Vagina (tissue), 2 donors: ENCODE measurements around the gene LRRC7. TPM values are rescaled to one million over a fixed set of nuclear protein-coding genes. Genes with fewer than 3 reads are reported as not detected.

Experiments
- DNase-seq, 2 donors: peaks; one replicate each; pipeline ENCODE4 v3.0.0-alpha.2; 2017; ENCODE audit errors: extremely low spot score in 2 of 2
- H3K27ac ChIP-seq: fragments of 200-600 bp; sonication (generic); one replicate; pipeline ENCODE4 v1.5.1; 2019
- H3K27me3 ChIP-seq: fragments of 200-600 bp; sonication (generic); one replicate; pipeline ENCODE4 v1.5.1; 2019
- H3K36me3 ChIP-seq, 2 donors: fragments of 200-600 bp; sonication (generic); one replicate each; pipeline ENCODE4 v1.5.1; 2017 to 2019
- H3K4me1 ChIP-seq: fragments of 200-600 bp; sonication (generic); one replicate; pipeline ENCODE4 v1.5.1; 2019
- H3K4me3 ChIP-seq, 2 donors: fragments of 200-600 bp; sonication (generic); 1 replicate in 1 of 2; 2 replicates in 1 of 2; pipeline ENCODE4 v1.5.1; 2016 to 2019
- H3K9me3 ChIP-seq: fragments of 200-600 bp; sonication (generic); one replicate; pipeline ENCODE4 v1.5.1; 2019
- CTCF ChIP-seq, 3 experiments: fragments of 450-650 bp in 2 of 3; fragments of 200-600 bp in 1 of 3; sonication (generic) in 1 of 3; IDR thresholded peaks; one replicate each; pipeline ENCODE4 v1.5.1; 2017 to 2019; ENCODE audit warnings: antibody characterized with exemption in 3 of 3, mild to moderate bottlenecking in 2 of 3, moderate library complexity in 2 of 3
- POLR2A ChIP-seq, 2 donors: fragments of 450-650 bp; IDR thresholded peaks; one replicate each; pipeline ENCODE4 v1.6.1; 2017; ENCODE audit warnings: antibody characterized with exemption in 2 of 2, mild to moderate bottlenecking in 2 of 2, moderate library complexity in 2 of 2
- POLR2AphosphoS5 ChIP-seq, 2 donors: sonication (generic); formaldehyde crosslinking; IDR thresholded peaks; one replicate each; pipeline ENCODE4 v1.9.0; 2017; ENCODE audit warnings: antibody characterized with exemption in 2 of 2, mild to moderate bottlenecking in 2 of 2, low read depth in 1 of 2; ENCODE audit not compliant: insufficient read depth in 1 of 2
- intact Hi-C: fragments of 100-400 bp; cut with DNase I; formaldehyde crosslinking; loops from one replicate; pipeline ENCODE4 v1.15.1; 2023
- total RNA-seq: library from RNA; depleted of rRNA; stranded (reverse); fragments of >200 nt; gene quantifications from one replicate; pipeline ENCODE4 v1.2.3, GENCODE V29; 2016

LRRC7 gene
- total RNA-seq, 1 donor from 2014 or later, result not detected

- Histone ChIP-seq H3K27me3 (no peaks in the 10 kb centered on the region), H3K4me1 (no peaks in the 10 kb centered on the region), H3K27ac (no peak overlapping the region), H3K4me3 (no peak overlapping the region), H3K9me3 (no peaks in the 10 kb centered on the region), H3K36me3 (no peaks in the 10 kb centered on the region)
- TF ChIP-seq CTCF (IDR thresholded peaks at IDR 0.05) (no peak), POLR2A (IDR thresholded peaks at IDR 0.05) (no peak), POLR2AphosphoS5 (IDR thresholded peaks at IDR 0.05; ENCODE audit: insufficient read depth in 1 of 2, low read depth in 1 of 2) (no peak)
- no peak for DNase-seq
- intact Hi-C loops, result no loop called here
Measured at GRCh38 chr1:69700770-69701169, 133.0 kb downstream of the LRRC7 start.

- H3K4me3 ChIP-seq, result no peak overlapping the region
- H3K27me3 ChIP-seq, result no peaks in the 10 kb centered on the region
- H3K27ac ChIP-seq, result no peak overlapping the region
- no peaks in the 10 kb centered on the region for H3K9me3 ChIP-seq
- intact Hi-C loops, result no loop called here
- TF ChIP-seq POLR2AphosphoS5 (IDR thresholded peaks at IDR 0.05; ENCODE audit: insufficient read depth in 1 of 2, low read depth in 1 of 2), result no peak
- TF ChIP-seq POLR2A (IDR thresholded peaks at IDR 0.05), result no peak
- no peak for TF ChIP-seq CTCF (IDR thresholded peaks at IDR 0.05)
- DNase-seq, result no peak
- no peaks in the 10 kb centered on the region for H3K4me1 ChIP-seq
- no peaks in the 10 kb centered on the region for H3K36me3 ChIP-seq
Measured at GRCh38 chr1:69702085-69702484, 134.4 kb downstream of the LRRC7 start.

DNA sequence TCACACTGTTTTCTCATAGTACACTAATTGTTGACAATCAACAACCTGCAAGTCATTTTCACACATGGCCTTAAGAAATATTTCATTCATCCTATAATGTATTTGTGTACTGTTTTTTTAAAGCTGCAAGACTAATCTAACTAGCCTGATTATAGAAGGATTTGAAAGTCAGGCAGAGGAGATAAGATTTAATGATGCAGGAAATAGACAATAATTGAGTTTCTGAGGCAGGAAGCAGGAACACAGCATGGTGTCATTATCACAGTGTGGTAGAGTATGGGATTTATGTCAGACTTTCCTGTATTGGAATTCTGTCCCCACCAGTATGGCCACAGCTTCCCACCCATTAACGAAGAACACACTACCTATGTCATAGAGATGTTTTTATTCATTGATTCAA, 138.8 kb downstream of the LRRC7 start:
- Histone ChIP-seq H3K4me3 (no peak overlapping the region), H3K36me3 (no peaks in the 10 kb centered on the region), H3K9me3 (no peaks in the 10 kb centered on the region), H3K4me1 (no peaks in the 10 kb centered on the region), H3K27me3 (no peaks in the 10 kb centered on the region), H3K27ac (no peak overlapping the region)
- intact Hi-C loops, result no loop called here
- no peak for TF ChIP-seq POLR2A (IDR thresholded peaks at IDR 0.05)
- no peak for TF ChIP-seq CTCF (IDR thresholded peaks at IDR 0.05)
- TF ChIP-seq POLR2AphosphoS5 (IDR thresholded peaks at IDR 0.05; ENCODE audit: insufficient read depth in 1 of 2, low read depth in 1 of 2), result no peak
- DNase-seq, result no peak

GRCh38 chr1:69707103-69707502, 139.4 kb downstream of the LRRC7 start:
- Histone ChIP-seq H3K9me3 (no peaks in the 10 kb centered on the region), H3K36me3 (no peaks in the 10 kb centered on the region), H3K27ac (no peak overlapping the region), H3K4me3 (no peak overlapping the region), H3K4me1 (no peaks in the 10 kb centered on the region), H3K27me3 (no peaks in the 10 kb centered on the region)
- intact Hi-C loops, result no loop called here
- DNase-seq, result no peak
- TF ChIP-seq POLR2AphosphoS5 (IDR thresholded peaks at IDR 0.05; ENCODE audit: insufficient read depth in 1 of 2, low read depth in 1 of 2) (no peak), POLR2A (IDR thresholded peaks at IDR 0.05) (no peak), CTCF (IDR thresholded peaks at IDR 0.05) (no peak)

- Histone ChIP-seq H3K27ac (no peak overlapping the region), H3K4me1 (no peaks in the 10 kb centered on the region), H3K36me3 (no peaks in the 10 kb centered on the region), H3K9me3 (no peaks in the 10 kb centered on the region), H3K27me3 (no peaks in the 10 kb centered on the region), H3K4me3 (no peak overlapping the region)
- no peak for DNase-seq
- intact Hi-C loops, result no loop called here
- TF ChIP-seq POLR2AphosphoS5 (IDR thresholded peaks at IDR 0.05; ENCODE audit: insufficient read depth in 1 of 2, low read depth in 1 of 2) (no peak), CTCF (IDR thresholded peaks at IDR 0.05) (no peak), POLR2A (IDR thresholded peaks at IDR 0.05) (no peak)
Measured at GRCh38 chr1:69710484-69711189, 142.9 kb downstream of the LRRC7 start.
